ENCODE data around the gene HSP90AB1. TPM values are rescaled to one million over a fixed set of nuclear protein-coding genes. Genes with fewer than 3 reads are reported as not detected.

HSP90AB1 gene
- total RNA-seq, 1 donor from 2014 or later: 508 TPM

DNA sequence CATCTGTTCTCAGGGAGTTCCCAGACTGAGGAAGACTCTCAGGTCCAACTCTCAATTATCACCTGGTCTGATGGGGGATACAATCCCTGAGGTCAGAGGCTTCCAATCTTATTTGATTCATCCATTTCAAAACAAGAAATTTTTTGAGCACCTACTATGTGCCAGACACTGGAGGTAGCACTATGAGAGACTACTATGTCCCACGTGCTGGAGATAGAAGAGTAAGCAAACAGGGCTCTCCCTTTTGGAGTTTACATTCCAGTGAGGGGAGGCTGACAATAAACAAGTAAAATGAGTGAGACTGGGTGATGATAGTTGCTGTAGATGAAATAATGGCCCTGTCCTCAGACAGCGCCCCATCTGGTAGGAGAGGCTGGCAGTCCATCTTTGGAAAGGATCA lies 39.8 kb downstream of the HSP90AB1 start:
- no peaks in the 10 kb centered on the region for H3K9me3 Mint-ChIP-seq (ENCODE audit: low read depth)
- peaks cover 75% of the 10 kb centered on the region for H3K27me3 Mint-ChIP-seq (ENCODE audit: low read depth)
- no peak for DNase-seq (ENCODE audit: low spot score)
- no peaks in the 10 kb centered on the region for H3K4me1 Mint-ChIP-seq (ENCODE audit: low read depth)
- H3K36me3 Mint-ChIP-seq (ENCODE audit: low read depth): no peaks in the 10 kb centered on the region
- H3K4me3 Mint-ChIP-seq (ENCODE audit: unreplicated experiment): no peak overlapping the region
- TF ChIP-seq, protein P1, sequence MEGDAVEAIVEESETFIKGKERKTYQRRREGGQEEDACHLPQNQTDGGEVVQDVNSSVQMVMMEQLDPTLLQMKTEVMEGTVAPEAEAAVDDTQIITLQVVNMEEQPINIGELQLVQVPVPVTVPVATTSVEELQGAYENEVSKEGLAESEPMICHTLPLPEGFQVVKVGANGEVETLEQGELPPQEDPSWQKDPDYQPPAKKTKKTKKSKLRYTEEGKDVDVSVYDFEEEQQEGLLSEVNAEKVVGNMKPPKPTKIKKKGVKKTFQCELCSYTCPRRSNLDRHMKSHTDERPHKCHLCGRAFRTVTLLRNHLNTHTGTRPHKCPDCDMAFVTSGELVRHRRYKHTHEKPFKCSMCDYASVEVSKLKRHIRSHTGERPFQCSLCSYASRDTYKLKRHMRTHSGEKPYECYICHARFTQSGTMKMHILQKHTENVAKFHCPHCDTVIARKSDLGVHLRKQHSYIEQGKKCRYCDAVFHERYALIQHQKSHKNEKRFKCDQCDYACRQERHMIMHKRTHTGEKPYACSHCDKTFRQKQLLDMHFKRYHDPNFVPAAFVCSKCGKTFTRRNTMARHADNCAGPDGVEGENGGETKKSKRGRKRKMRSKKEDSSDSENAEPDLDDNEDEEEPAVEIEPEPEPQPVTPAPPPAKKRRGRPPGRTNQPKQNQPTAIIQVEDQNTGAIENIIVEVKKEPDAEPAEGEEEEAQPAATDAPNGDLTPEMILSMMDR (IDR thresholded peaks at IDR 0.05): no peak
- no peak overlapping the region for H3K27ac Mint-ChIP-seq (ENCODE audit: unreplicated experiment)

DNA sequence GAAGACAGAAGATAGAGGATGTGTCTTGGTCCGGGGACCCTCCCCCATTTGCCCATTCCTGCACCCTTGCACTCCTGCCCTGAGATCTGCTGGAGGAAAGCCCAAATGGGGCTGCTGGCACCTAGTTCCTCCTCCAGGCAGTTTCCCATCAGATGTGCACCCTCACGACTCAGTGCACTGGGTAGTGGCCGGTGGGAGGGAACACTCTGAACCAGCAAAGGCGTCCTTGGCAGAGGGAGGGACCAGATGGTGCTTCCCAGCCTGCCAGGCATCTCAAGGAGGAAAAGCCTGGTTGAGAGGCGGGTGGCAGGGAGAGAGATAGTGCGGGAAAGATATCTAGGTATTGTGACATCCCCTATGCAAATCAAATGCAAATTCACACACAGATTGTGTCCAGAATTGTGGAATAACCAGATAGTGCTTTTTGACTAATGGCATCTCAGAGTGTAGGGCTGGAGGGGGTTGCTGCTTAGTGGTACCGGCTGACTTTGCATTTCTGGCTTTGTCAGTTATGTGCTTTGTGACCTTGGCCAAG lies 42.9 kb downstream of the HSP90AB1 start:
- Mint-ChIP-seq H3K4me3 (ENCODE audit: unreplicated experiment) (no peak overlapping the region), H3K4me1 (ENCODE audit: low read depth) (no peaks in the 10 kb centered on the region), H3K9me3 (ENCODE audit: low read depth) (no peaks in the 10 kb centered on the region), H3K36me3 (ENCODE audit: low read depth) (peaks cover 1% of the 10 kb centered on the region), H3K27ac (ENCODE audit: unreplicated experiment) (no peak overlapping the region), H3K27me3 (ENCODE audit: low read depth) (peaks cover 68% of the 10 kb centered on the region)
- no peak for DNase-seq (ENCODE audit: low spot score)
- TF ChIP-seq, protein P1 (IDR thresholded peaks at IDR 0.05): no peak

DNA sequence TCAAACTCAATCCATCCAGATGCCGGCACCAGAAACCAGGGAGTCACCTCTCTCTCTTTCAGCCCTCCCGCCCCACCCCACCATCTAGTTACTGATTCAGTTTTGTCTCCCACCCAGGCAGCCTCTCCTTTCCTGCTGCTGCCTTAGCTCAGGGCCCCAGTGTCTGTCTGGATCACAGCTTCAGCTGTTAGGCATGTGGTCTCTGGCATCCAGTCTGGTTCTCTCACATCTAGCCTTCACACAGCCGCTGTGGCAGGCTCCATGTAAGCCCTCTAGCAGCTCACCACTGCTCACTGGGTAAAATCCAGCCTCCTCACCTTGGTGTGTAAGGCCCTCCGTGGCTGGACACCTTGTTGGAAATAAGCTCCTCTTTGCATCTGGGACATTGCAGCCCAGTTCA lies 44.9 kb downstream of the HSP90AB1 start:
- Mint-ChIP-seq H3K4me1 (ENCODE audit: low read depth) (no peaks in the 10 kb centered on the region), H3K4me3 (ENCODE audit: unreplicated experiment) (no peak overlapping the region), H3K27ac (ENCODE audit: unreplicated experiment) (no peak overlapping the region), H3K27me3 (ENCODE audit: low read depth) (peaks cover 74% of the 10 kb centered on the region), H3K9me3 (ENCODE audit: low read depth) (no peaks in the 10 kb centered on the region), H3K36me3 (ENCODE audit: low read depth) (peaks cover 1% of the 10 kb centered on the region)
- TF ChIP-seq, protein P1 (IDR thresholded peaks at IDR 0.05): no peak
- DNase-seq (ENCODE audit: low spot score): no peak

DNA sequence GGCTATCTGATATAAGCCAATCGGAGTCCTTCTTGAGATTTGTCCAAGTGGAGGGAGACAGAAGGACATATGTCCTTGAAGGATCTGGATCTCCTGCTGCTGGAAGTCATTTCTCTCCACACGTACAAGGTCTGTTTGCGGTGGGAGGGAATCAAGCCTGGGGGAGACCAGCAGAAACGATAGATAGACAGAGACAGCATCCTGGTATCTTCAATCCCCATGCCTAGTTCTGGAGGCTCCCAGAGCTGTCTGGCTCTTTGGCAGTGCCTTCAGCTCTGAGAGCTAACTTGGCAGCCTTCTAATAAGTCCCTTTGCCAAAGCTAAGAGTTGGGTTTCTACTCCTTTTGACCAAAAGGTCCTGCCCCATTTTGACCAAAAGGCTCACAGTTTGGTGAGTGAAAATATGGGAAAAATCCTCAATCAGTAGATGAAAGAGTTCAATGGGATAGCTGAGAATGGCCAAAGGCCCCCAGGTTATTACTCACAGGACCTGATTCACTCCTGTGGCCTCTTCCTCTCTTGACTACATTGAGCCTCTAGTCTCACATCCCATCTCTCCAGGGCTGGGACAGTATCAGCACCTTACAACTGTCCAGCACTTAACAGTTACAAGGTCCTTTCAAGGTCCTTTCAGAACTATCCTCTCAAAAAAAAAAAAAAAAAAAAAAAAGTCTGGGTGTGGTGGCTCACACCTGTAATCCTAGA lies 45.9 kb downstream of the HSP90AB1 start:
- Mint-ChIP-seq H3K4me3 (ENCODE audit: unreplicated experiment) (no peak overlapping the region), H3K27me3 (ENCODE audit: low read depth) (peaks cover 68% of the 10 kb centered on the region), H3K27ac (ENCODE audit: unreplicated experiment) (no peak overlapping the region), H3K9me3 (ENCODE audit: low read depth) (no peaks in the 10 kb centered on the region), H3K4me1 (ENCODE audit: low read depth) (peaks cover 2% of the 10 kb centered on the region), H3K36me3 (ENCODE audit: low read depth) (peaks cover 1% of the 10 kb centered on the region)
- no peak for DNase-seq (ENCODE audit: low spot score)
- TF ChIP-seq, protein P1 (IDR thresholded peaks at IDR 0.05): no peak

DNA sequence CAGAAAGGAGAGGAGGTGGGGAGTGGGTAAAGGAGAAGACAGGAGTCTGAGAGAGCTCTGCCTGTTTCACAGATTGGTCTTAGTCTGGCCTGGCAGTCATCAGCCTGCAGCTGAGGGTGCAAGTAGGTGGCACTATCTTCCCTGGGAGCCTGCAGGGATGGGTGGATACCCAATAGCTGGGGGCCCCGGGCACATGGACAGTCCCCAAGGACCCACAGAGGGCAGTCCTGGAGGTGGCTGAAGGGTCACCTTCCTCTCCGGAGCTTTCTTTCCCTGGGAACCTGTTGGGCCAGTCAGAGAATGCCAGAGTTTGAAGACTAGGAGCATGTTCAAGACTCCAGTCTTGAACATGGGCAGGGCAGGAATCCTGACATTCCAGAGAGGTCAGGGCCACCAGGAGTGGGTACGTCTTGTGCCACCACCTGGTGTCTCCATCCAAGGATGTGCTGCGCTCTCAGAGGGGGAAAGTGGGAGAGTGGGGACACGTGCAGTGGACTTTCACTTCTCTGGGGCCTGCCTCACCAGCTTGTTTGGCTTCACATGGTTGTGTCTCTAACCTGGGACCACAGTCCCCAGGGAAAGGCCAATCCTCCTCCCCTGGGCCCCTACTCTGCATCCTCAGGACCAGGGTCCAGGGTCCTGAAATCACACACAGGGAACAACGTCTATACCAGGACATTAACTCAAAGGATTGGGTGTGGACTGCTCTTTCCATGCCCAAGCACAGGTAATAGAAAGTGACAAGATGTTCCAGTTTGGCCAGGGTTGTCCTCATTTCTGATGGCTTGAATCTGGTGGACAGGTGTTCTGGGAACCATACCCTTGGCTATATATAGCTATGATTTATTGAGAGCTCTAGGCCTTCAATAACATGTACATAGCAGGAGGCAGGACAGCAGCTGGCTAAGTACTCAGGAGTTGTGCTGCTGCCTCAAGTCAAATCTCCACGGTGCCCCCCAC lies 48.2 kb downstream of the HSP90AB1 start:
- TF ChIP-seq, protein P1 (IDR thresholded peaks at IDR 0.05): no peak
- no peak overlapping the region for H3K4me3 Mint-ChIP-seq (ENCODE audit: unreplicated experiment)
- H3K27ac Mint-ChIP-seq (ENCODE audit: unreplicated experiment): no peak overlapping the region
- no peak for DNase-seq (ENCODE audit: low spot score)
- H3K36me3 Mint-ChIP-seq (ENCODE audit: low read depth): peaks cover 3% of the 10 kb centered on the region
- H3K27me3 Mint-ChIP-seq (ENCODE audit: low read depth): peaks cover 63% of the 10 kb centered on the region
- H3K9me3 Mint-ChIP-seq (ENCODE audit: low read depth): no peaks in the 10 kb centered on the region
- peaks cover 6% of the 10 kb centered on the region for H3K4me1 Mint-ChIP-seq (ENCODE audit: low read depth)
